NCI-H146 treated with DMSO at 0.1 percent for 48 hours (cell line): ENCODE measurements around the gene WBP11.

ENCODE experiments used
- DNase-seq: peaks from one replicate; lab custom pipeline; 2025; ENCODE audit not compliant: unreplicated experiment; lab: John Stamatoyannopoulos, UW

WBP11 gene

GRCh38 chr12:14803011-14803829, at the start of gene WBP11, which contains the start of gene C12orf60:
Gene WBP11 (minus strand): TSS chr12:14803478. CDS start chr12:14801383, 2,095 bp downstream.
Gene C12orf60 (plus strand): TSS chr12:14803670. CDS start chr12:14822936, 19,266 bp downstream.
- DNase-seq: peak; percentile 99

GRCh38 chr12:14852880-14853279, 49.6 kb upstream of the WBP11 start:
- no peak for DNase-seq

GRCh38 chr12:14850929-14851663, 47.8 kb upstream of the WBP11 start:
- DNase-seq: no peak

- no peak for DNase-seq
These were observed 46.4 kb upstream of the WBP11 start for GRCh38 chr12:14849661-14850060.

GRCh38 chr12:14846876-14847580, 43.8 kb upstream of the WBP11 start:
- no peak for DNase-seq

GRCh38 chr12:14846042-14846587, 42.8 kb upstream of the WBP11 start:
- DNase-seq: no peak

GRCh38 chr12:14845350-14845750, 42.1 kb upstream of the WBP11 start:
- DNase-seq: peak; percentile 27

GRCh38 chr12:14844401-14844800, 41.1 kb upstream of the WBP11 start:
- DNase-seq: no peak

- no peak for DNase-seq
These were observed 40.2 kb upstream of the WBP11 start, which contains the start of gene ART4 for GRCh38 chr12:14843425-14843887. Gene ART4 (minus strand): TSS chr12:14843526. CDS start chr12:14843113, 413 bp downstream.

GRCh38 chr12:14842315-14842714, 39.0 kb upstream of the WBP11 start:
- no peak for DNase-seq

GRCh38 chr12:14841761-14842160, 38.5 kb upstream of the WBP11 start:
- no peak for DNase-seq

GRCh38 chr12:14840616-14841015, 37.3 kb upstream of the WBP11 start:
- DNase-seq: no peak

GRCh38 chr12:14839262-14839661, 36.0 kb upstream of the WBP11 start:
- no peak for DNase-seq

- DNase-seq: no peak
These were observed 33.3 kb upstream of the WBP11 start for GRCh38 chr12:14836336-14837210.

- DNase-seq: no peak
These were observed 31.2 kb upstream of the WBP11 start for GRCh38 chr12:14834509-14834908.

- no peak for DNase-seq
These were observed 30.7 kb upstream of the WBP11 start for GRCh38 chr12:14833952-14834351.

- no peak for DNase-seq
These were observed 30.1 kb upstream of the WBP11 start for GRCh38 chr12:14833336-14833735.

- DNase-seq: no peak
These were observed 25.6 kb upstream of the WBP11 start for GRCh38 chr12:14828892-14829291.

GRCh38 chr12:14827043-14827442, 23.8 kb upstream of the WBP11 start:
- DNase-seq: no peak

- no peak for DNase-seq
These were observed 23.2 kb upstream of the WBP11 start for GRCh38 chr12:14826491-14826890.
